Spleen (tissue), 11 donors: ENCODE data around the gene PARD3. TPM values are rescaled to one million over a fixed set of nuclear protein-coding genes. Genes with fewer than 3 reads are reported as not detected.

ENCODE experiments used
- DNase-seq: peaks from one replicate; pipeline ENCODE4 v3.0.0-alpha.2; 2020
- H3K27ac ChIP-seq, 8 donors: fragments of 200-600 bp; sonication (generic) in 7 of 8; 1 replicate in 4 of 8; 2 replicates in 4 of 8; pipeline versions ENCODE4 v1.5.0 to v1.8.0; 2016 to 2021; ENCODE audit warnings: inconsistent platforms in 4 of 8, mild to moderate bottlenecking in 4 of 8, moderate library complexity in 1 of 8
- H3K27me3 ChIP-seq, 7 donors: fragments of 200-600 bp; sonication (generic) in 6 of 7; replicated peaks in 1 of 7; 1 replicate in 4 of 7; 2 replicates in 3 of 7; pipeline versions ENCODE4 v1.5.0 to v1.8.0; 2016 to 2021; ENCODE audit warnings: inconsistent platforms in 3 of 7, mild to moderate bottlenecking in 1 of 7
- H3K36me3 ChIP-seq, 6 donors: fragments of 200-600 bp; sonication (generic) in 5 of 6; 1 replicate in 4 of 6; 2 replicates in 2 of 6; pipeline versions ENCODE4 v1.5.0 to v1.8.0; 2016 to 2021; ENCODE audit warnings: inconsistent platforms in 2 of 6
- H3K4me1 ChIP-seq, 6 donors: fragments of 200-600 bp; sonication (generic) in 5 of 6; 1 replicate in 3 of 6; 2 replicates in 3 of 6; pipeline versions ENCODE4 v1.5.0 to v1.8.0; 2016 to 2021; ENCODE audit warnings: inconsistent platforms in 3 of 6
- H3K4me3 ChIP-seq, 8 donors: fragments of 200-600 bp; sonication (generic) in 7 of 8; 1 replicate in 4 of 8; 2 replicates in 4 of 8; pipeline versions ENCODE4 v1.5.0 to v1.8.0; 2016 to 2021; ENCODE audit warnings: inconsistent platforms in 4 of 8, mild to moderate bottlenecking in 4 of 8, moderate library complexity in 2 of 8
- H3K9me3 ChIP-seq, 8 donors: fragments of 200-600 bp; sonication (generic) in 7 of 8; 1 replicate in 4 of 8; 2 replicates in 4 of 8; pipeline versions ENCODE4 v1.5.0 to v1.8.0; 2016 to 2021; ENCODE audit warnings: inconsistent platforms in 4 of 8
- CTCF ChIP-seq, 11 experiments: fragments of 200-600 bp in 7 of 11; fragments of 450-650 bp in 4 of 11; sonication (generic) in 4 of 11; IDR thresholded peaks in 8 of 11; conservative IDR thresholded peaks in 3 of 11; 1 replicate in 7 of 11; 2 replicates in 4 of 11; pipeline versions ENCODE4 v1.4.0 to v1.8.0; 2016 to 2021; ENCODE audit warnings: antibody characterized with exemption in 11 of 11, inconsistent platforms in 4 of 11, mild to moderate bottlenecking in 1 of 11
- POLR2A ChIP-seq, 3 donors: fragments of 450-650 bp; IDR thresholded peaks; one replicate each; pipeline ENCODE4 v1.5.1; 2017; ENCODE audit warnings: antibody characterized with exemption in 3 of 3, mild to moderate bottlenecking in 1 of 3
- POLR2AphosphoS5 ChIP-seq, 3 donors: sonication (generic); formaldehyde crosslinking; IDR thresholded peaks; one replicate each; pipeline ENCODE4 v1.5.1; 2017; ENCODE audit warnings: antibody characterized with exemption in 3 of 3
- WGBS, 5 donors: extraction: QIAGEN DNeasy Blood & Tissue Kit in 3 of 5; methylation state at CpG; one replicate each; pipeline versions ENCODE4 v1.1.5 to v1.1.7; 2013 to 2018; 5-methylcytosine and 5-hydroxymethylcytosine counted together
- intact Hi-C: fragments of 100-400 bp; cut with DNase I; formaldehyde crosslinking; loops from one replicate; pipeline ENCODE4 v1.15.0; 2023; ENCODE audit warnings: low total_unique reads
- polyA plus RNA-seq, 3 donors: library from polyadenylated mRNA; stranded (reverse); fragments of 200-250 nt; gene quantifications; one replicate each; pipeline ENCODE4 v1.2.1, GENCODE V29; 2013
- total RNA-seq, 7 donors: library from RNA; depleted of rRNA in 3 of 7; stranded (reverse); fragments of >200 nt in 3 of 7; fragmentation: NEBNext Ultra II Directional in 4 of 7; extraction: Animal tissue kit (Norgen Biotek cat#: 25700) in 4 of 7; gene quantifications; one replicate each; pipeline versions ENCODE4 v1.1.0 to v1.2.1, GENCODE V29; 2016 to 2021
- donor health status: healthy with polysubstance abuse.
- donor health status: DM: no; HTN: no; CAD: no; lungs with moderate emphysema.
- donor health status: DM: no; HTN: no; CAD: no.
- donor health status: Bipolar disorder and iron deficiency.
- donor health status: healthy.
- donor health status: DM: no; HTN: no; CAD: no.
- donor health status: DM: yes; HTN: yes; CAD: no.

The PARD3 gene
- total and polyA plus RNA-seq, 10 donors = 2.8 to 18.9 (median 10.8) TPM

GRCh38 chr10:34155812-34156211 is 659.3 kb downstream of the PARD3 start:
- Histone ChIP-seq H3K4me1 (no peaks in the 10 kb centered on the region), H3K27me3 (no peaks in the 10 kb centered on the region), H3K4me3 (no peak overlapping the region), H3K9me3 (no peaks in the 10 kb centered on the region), H3K36me3 (no peaks in the 10 kb centered on the region), H3K27ac (no peak overlapping the region)
- WGBS, 5 donors = 57 to 92% (median 75%) methylated on average over 3 of the region's 3 CpGs
- intact Hi-C loops = no loop called here
- TF ChIP-seq CTCF (IDR thresholded peaks at IDR 0.05 in 8 of 11, conservative IDR thresholded peaks at IDR 0.05 in 3 of 11) (no peak), POLR2AphosphoS5 (IDR thresholded peaks at IDR 0.05) (no peak), POLR2A (IDR thresholded peaks at IDR 0.05) (no peak)
- DNase-seq = no peak

DNA sequence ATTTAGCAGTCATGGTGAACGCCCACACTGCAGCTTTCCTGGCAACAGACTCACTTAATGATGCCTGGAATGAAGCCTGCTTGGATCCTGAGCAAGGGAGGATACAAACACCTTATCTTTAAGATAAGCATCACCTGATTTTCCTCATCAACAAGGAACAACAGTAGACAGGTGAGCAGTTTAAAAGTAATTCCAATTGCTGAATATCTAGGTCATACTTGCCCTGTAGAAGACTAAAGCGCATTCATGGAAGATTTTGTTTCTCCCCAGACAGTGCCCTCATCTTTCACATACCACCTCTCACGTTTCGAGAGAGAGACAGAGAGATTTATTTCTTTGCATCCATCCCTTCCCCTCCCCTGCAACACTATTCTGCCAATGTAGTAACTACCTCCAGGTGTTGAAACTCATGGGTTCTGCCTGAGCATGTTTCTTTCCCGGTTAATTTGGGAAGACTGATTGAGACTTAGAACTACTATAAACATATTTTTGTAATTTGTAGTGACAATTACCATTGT is 660.7 kb downstream of the PARD3 start:
- no peak overlapping the region for H3K27ac ChIP-seq
- no peaks in the 10 kb centered on the region for H3K4me1 ChIP-seq
- H3K36me3 ChIP-seq = no peaks in the 10 kb centered on the region
- no peaks in the 10 kb centered on the region for H3K27me3 ChIP-seq
- intact Hi-C loops = no loop called here
- DNase-seq = no peak
- H3K9me3 ChIP-seq = no peaks in the 10 kb centered on the region
- no peak overlapping the region for H3K4me3 ChIP-seq
- no peak for TF ChIP-seq POLR2AphosphoS5 (IDR thresholded peaks at IDR 0.05)
- no peak for TF ChIP-seq POLR2A (IDR thresholded peaks at IDR 0.05)
- no peak for TF ChIP-seq CTCF (IDR thresholded peaks at IDR 0.05 in 8 of 11, conservative IDR thresholded peaks at IDR 0.05 in 3 of 11)
- WGBS, 5 donors = 68 to 90% (median 75%) methylated on average over 5 of the region's 5 CpGs

- Histone ChIP-seq H3K4me3 (no peak overlapping the region), H3K27ac (no peak overlapping the region), H3K4me1 (no peaks in the 10 kb centered on the region), H3K9me3 (no peaks in the 10 kb centered on the region), H3K36me3 (no peaks in the 10 kb centered on the region), H3K27me3 (no peaks in the 10 kb centered on the region)
- 76 to 86% (median 80%) methylated on average over 4 of the region's 4 CpGs for WGBS, 5 donors
- no peak for TF ChIP-seq POLR2A (IDR thresholded peaks at IDR 0.05)
- TF ChIP-seq POLR2AphosphoS5 (IDR thresholded peaks at IDR 0.05) = no peak
- TF ChIP-seq CTCF (IDR thresholded peaks at IDR 0.05 in 8 of 11, conservative IDR thresholded peaks at IDR 0.05 in 3 of 11) = no peak
- intact Hi-C loops = no loop called here
- no peak for DNase-seq
Observed at GRCh38 chr10:34153663-34154382, 661.3 kb downstream of the PARD3 start.

DNA sequence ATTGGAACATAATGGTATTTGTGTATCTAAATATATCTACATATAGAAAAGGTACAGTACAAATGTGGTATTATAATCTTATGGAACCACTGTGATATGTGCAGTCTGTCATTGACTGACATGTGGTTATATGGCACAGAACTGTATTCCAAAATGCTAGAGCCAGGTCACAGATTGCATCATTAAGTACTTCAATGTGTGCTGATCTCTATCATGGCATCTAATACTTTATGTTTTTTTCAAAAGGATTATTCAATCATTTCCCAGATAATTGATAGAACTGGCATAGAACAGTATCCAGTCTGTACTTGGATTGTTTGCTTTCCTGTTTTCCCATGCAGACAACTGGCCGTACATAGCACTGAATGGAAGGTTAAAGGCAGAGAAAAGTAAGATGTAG is 662.7 kb downstream of the PARD3 start:
- TF ChIP-seq CTCF (IDR thresholded peaks at IDR 0.05 in 8 of 11, conservative IDR thresholded peaks at IDR 0.05 in 3 of 11) (no peak), POLR2AphosphoS5 (IDR thresholded peaks at IDR 0.05) (no peak), POLR2A (IDR thresholded peaks at IDR 0.05) (no peak)
- WGBS, 5 donors = 0 to 88% (median 50%) methylated on average over 1 of the region's 1 CpG
- H3K4me1 ChIP-seq = no peaks in the 10 kb centered on the region
- DNase-seq = no peak
- H3K27ac ChIP-seq = no peak overlapping the region
- H3K4me3 ChIP-seq = no peak overlapping the region
- H3K9me3 ChIP-seq = no peaks in the 10 kb centered on the region
- no peaks in the 10 kb centered on the region for H3K36me3 ChIP-seq
- intact Hi-C loops = no loop called here
- no peaks in the 10 kb centered on the region for H3K27me3 ChIP-seq
